NCI-H1694 treated with DMSO at 0.1 percent for 48 hours (cell line): Measurements from ENCODE around the gene CADM2.
"Not testable (repeated sequence)": the region's sequence is repeated elsewhere in the genome, so short reads cannot be mapped to it uniquely, and the experiment has no call there.

Experiments
- DNase-seq: peaks from one replicate; lab custom pipeline; 2025; lab: John Stamatoyannopoulos, UW

Gene CADM2

DNA sequence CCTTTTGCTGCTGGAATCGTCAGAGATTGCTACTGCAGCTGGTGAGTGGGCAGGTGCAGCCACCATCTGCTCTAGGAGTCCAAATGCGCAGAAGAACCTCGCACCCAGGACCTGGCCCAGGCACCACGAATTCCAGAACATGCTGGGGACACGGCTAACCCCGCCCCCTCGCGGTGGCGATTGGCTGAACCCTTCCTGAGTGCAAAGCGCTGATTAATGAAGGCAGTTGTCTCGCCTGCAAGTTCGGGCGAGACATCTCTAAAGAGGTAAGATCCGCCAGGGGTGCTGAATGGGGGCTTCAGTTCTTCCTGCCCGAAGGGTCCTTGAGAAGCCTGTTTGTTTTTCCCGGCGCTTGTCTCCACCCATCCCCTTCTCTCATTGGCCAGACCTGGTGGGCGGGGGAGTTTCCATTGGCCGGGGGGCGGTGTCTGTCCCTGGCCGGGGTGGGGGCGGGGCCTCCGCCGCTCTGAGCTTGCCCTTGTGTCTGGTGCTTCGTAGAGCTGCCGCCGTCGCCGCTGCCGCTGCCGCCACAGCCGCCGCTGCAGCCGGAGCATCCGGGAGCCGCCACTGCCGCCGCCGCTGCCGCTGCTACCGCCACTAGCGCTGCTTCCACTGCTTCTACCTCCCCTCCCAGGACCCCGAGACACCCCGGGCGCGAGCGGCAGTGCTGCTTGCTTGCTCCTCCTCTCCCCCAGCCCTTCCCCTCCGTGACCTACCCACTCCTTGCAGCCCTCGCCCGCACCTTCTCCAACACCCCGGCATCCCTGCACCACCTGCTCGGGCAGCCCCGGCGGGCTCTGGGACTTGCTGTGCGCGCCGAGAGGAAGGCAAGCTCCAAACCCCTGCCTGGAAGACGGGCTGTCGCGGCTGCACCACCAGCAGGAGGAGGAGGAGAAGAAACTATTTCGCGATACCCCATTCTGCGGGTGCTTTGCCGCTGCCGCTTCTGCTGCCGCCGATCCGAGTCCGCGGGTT lies at the start of gene CADM2:
TSS of gene CADM2 (plus strand) at position 495 of the 975 bp plus-strand sequence.
- peak; percentile 43 for DNase-seq

DNA sequence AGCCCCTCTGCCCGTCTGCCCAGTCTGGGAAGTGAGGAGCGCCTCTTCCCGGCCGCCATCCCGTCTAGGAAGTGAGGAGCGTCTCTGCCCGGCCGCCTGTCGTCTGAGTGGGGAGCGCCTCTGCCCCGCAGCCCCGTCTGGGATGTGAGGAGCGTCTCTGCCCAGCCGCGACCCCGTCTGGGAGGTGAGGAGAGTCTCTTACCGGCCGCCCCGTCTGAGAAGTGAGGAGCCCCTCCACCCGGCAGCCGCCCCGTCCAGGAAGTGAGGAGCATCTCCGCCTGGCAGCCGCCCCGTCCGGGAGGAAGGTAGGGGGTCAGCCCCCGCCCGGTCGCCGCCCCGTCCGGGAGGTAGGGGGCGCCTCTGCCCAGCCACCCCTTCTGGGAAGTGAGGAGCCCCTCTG lies 40.2 kb upstream of the CADM2 start:
- not testable (repeated sequence) for DNase-seq

DNA sequence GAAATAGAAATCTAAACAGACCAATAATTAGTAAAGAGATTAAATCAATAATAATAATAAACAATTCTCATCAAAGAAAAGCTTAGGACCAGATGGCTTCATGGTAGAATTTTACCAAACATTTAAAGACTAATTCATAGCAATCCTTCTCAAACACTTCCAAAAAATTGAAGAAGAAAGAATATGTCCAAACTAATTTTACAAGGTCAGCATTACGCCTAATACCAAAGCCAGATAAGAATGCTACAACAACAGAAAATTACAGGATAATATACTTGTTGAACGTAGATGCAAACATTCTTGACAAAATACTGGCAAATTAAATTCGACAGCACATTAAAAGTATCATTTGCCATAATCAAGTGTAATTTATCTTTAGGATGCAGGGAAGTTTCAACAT lies 36.1 kb upstream of the CADM2 start:
- DNase-seq, result no peak

DNA sequence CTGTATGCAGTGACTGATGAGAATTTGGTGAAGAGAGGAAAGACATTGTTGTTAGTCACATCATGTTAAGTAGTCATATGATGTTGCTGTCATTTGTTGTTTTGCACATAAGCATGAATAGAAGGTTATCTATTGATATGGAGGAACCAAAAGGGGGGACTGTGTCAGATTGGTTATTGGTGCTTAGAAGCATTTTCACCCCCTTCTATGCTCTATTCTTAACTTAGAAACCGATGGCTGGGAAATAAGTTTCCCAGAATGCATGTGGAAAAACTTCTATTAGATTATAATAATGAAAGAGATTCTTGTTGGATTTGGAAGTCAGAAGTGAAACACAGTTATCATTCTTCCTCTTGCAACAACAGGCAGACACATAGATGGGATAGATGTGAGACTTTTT lies 33.2 kb upstream of the CADM2 start:
- no peak for DNase-seq

DNA sequence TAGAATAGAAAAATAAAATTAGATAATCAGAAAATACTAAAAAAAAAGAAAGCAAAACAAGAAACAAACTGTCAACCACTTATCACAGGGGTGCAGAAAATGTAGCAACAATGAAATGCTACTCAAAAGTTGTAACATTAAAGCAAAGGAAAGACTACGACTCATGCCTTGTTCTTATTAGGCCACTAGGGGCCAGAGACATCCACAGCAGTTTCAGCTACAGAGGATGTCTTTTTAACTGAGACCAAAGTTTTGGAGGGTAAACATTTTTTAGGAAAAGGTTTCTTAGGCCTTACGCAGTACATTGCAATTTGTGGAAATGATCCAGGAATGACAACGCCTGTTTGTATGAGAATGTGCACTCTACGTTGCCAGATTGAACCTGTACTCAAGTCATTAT lies 15.4 kb upstream of the CADM2 start:
- DNase-seq, result no peak

DNA sequence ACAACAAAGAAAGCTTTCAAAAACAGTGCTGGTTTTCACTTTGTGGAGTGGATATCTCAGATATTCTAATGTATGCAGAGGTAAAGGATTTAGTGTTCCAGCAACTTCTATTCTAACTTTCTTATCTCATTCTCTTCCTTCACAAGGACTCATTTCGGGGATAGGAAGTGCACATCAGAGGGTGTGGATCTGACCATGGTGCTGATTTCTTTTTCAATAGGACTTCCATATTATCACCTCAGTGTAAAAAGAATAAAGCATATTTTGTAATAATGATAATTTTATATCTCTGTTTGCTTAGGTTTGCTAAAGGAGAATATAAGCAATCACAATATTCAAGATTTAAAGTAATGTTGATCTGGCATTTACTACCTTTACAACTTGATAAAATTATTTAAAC lies 12.5 kb upstream of the CADM2 start:
- no peak for DNase-seq

DNA sequence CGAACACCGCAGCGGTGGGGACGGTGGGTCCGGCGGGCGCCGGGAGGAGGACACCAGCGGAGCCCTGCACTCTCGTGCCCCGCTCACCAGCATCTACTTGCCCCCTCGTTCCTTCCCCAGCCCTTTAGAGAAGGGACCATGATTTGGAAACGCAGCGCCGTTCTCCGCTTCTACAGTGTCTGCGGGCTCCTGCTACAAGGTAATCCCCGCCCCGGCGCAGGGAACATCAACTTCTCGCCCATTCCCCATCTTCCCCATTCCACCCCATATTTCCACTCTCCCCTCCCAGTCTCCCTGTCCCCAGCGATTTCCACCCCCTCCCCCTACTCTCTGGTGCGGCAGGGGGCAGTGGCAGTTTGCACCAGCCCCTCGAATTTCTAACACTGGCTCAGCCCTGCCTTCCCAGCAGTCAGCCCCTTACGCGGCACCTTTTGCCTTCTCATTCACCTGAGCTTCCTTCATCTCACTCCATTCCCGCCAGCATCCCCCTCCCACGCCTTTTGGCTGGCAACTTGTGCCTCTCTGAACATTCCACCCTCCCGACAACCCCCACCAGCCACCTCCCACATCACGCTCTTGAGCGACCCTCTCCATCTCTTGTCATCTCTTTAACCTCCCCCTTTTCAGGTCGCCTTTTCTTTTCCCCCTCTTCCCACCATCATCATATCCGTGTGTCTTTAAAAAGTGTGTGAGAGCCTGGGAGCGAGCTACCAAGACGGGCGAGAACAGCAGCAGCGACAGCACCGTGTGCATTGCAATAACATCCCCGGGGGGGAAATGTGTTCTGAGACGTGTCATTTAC lies 882 bp downstream of the CADM2 start:
- no peak for DNase-seq

DNA sequence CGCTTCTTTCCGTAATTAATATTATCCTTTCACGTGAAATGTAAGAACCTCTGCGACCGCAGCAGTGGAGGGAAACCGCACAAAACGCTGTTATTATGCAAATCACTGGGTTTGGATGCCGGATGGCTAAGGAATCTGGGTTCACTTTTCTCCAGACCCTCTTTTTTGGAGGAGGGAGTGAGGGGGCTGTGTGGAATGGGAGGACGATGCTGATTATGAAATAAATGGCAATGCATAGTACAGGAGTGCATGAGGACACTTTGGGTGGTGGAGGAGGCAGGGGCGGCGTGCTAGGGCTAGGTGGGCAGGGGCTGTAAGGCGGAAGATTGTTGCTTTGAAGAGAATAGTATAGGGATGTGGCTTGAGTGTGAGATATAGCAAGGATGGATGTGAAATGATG lies 1.8 kb downstream of the CADM2 start:
- DNase-seq, result no peak

DNA sequence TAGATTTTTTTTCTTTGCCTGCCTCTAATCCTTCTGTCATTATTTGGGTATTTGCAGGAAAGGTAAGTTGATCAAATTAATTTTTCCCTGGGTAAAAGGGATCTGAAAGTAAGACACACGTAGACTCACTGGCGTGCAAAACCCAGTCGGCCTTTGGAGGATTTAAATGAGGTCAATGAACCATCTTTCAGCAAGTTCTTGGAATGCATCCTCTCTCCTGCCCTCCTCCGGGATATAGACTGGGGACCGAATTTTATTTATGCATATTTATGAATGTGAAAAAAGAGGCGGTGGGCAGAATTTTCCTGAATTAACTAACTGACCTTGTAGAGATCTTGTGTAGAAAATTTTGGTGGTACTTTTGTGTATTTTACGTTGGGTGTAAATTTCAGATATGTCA lies 2.2 kb downstream of the CADM2 start:
- DNase-seq, result no peak

DNA sequence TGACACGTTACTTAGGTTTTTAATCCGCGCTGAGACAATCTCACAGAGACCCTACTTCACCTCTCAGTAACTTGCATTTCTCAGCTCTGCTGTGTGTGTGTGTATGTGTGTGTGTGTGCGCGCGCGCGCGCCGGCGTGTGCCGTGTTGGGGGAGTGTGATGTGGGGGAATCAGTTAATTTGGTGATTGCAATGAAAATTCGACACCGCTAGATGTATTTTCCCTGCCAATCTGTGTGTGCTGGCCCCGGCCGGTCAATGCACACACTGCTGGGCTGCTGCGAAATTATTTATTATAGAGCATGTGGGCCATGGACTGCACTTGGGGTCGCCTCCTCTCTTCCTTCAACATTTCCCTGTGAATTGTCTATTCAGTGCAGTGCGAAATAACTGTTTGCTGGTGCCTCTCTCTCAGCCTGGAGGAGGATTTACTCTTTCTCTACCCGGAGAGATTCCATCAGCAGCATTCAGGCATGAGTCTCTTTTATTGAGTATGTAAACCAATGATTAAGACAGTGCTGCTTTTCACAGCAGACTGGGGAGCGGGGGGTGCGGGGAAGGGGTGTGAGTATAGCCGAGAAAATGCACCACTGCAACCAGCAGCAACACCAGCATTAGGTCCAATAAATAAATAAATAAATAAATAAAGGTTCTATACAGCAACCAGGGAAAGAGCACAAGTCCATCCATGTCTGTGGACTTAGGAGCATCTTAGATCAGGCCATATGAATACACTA lies 2.9 kb downstream of the CADM2 start:
- DNase-seq, result no peak

DNA sequence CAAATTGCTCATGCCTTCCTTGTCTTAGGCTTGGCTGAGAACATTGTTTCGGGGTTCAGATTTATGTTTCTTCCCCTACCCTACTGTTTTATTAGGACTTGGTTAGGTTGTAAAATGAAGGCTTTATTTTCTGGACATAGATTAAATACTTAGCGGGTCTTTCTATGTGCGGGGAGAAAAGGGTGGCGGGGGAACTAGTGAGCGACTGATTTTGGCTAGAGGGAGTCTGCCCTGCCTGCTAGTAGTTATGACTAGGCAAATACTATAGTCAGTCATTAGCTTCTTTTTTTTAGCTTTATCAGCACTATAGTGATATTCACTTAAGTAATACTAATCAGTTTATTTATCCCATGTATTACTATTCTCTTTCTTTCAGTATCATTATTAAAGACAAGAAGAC lies 3.6 kb downstream of the CADM2 start:
- DNase-seq, result no peak

DNA sequence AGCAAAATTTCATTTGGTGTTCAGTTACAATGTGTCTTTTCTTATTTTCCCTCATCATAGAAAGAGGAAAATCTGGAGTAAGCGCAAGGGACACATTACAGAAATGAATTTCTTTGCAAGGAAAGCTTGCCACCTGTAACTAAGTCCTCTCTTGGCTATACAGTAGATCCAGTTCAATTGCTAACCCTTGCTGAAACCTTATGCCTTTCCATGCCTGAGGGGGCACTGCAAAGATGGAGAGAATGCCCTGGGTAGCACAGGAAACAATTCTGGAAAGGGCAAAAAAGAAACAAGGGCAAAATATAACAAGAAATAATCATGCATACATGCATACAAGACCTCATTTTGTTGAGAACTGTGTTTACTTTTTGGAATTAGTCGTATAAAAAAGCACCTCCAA lies 4.3 kb downstream of the CADM2 start:
- no peak for DNase-seq

DNA sequence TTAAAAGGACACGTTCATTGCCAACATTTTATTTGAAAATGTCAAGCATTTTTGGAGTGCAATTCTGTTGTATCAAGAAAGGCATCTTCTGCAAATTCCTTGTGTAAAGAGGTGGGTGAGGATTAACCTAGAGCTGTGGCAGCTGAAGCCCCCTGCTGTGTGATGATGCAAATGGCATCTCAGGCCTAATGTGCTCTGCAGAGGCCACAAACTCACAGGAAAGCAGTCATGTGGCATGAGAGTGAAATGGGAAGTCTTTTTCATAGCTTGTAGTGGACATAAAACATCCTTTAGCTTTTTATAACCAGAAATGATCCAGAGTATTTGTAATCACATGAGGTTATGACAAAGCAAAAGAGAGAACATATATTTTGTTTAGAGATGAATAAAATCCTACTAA lies 6.4 kb downstream of the CADM2 start:
- no peak for DNase-seq

DNA sequence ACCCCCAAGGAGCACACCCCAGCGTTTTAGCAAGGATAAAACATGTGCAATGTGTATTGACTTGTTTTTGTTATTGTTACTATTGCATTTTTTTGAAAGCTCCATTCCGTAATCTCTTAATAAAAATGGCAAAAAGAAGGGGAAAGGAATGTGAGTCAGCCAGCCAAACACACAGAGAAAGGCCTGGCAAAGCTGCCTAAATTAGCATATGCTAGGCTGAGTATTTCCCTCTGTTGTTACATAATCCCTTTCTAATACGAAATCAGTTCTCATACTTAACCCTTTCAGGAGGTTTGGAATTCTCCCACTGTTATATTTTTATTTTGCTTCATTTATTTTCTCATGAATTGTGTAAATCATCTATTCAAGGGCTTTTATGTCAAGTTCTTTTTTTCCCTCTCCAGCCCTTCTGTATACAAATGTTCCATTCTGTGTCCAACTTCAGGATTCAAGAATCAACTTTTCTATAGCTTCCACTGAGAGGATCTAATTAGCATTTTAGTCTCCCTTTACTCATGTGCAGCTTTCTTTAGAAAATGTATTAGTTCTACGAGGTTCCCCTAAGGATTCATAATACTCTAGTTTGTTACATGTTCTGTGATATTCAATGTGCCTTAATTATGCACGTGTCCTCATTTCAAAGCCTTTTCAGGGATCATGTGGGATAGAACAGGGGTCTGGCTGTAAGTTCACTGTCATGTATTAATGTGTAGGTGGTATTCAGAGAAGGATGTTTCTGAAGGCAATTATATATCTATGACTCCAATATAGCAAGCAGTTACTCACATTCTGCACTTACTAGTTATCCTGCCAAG lies 9.2 kb downstream of the CADM2 start:
- no peak for DNase-seq

DNA sequence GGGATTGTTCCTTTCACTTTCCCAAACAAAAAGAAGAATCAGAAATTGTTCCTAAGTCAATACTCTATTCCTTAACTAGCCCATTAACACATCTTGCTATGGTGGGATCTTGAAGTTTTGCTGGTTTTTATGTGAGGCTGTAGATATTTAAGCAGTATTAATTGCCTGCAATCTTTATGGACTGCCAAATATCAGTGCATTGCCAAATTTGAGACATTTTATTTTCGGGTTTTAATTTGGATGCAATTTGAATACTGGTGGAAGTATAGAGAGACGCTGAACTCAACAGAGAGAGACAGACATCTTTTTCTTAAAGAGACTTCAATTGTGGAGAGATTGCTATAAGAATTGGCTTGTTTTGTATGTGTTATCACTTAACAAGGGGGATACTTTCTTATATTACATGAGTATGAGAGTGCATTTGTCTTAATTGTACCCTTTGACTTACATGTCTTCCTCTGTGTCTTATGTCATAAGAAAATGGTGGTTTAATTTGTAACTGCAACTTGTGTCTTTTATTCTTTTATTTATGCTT lies 10.0 kb downstream of the CADM2 start:
- no peak for DNase-seq

DNA sequence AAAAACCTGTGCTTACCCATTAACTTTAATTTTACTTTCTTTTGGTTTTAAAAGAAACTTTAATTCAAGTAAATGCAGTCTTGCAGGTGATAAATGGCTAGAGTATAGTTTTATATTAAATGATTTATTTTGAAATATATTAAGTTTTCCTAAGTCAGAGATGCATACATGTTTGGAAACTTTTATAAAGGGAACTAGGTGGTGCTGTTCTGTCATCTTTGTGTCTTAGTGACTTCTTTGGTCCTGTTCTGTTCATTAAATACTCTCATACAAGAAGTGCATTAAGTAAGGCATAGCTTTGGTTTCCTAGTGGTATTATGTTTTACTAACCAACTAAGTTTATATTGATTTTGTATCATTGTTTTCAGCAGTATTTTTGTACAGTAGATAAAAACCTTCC lies 15.6 kb downstream of the CADM2 start:
- no peak for DNase-seq

DNA sequence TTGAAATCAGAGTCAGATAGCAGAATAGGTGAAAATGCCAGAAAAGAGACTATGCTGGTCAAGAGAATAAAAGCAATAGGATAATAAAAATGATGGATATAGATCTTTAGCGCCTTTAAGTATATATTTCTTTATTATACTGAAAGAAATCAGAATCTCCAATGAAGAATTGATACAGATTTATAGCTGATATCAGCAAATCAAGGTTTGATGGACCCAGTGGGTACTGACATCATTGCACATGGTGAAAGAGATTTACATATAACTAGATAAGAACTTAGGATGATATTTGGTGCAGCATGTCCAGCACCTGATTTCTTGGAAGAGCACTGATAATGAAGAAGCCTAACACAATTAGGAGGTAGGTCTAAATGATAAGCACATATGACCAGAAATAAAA lies 18.2 kb downstream of the CADM2 start:
- no peak for DNase-seq

DNA sequence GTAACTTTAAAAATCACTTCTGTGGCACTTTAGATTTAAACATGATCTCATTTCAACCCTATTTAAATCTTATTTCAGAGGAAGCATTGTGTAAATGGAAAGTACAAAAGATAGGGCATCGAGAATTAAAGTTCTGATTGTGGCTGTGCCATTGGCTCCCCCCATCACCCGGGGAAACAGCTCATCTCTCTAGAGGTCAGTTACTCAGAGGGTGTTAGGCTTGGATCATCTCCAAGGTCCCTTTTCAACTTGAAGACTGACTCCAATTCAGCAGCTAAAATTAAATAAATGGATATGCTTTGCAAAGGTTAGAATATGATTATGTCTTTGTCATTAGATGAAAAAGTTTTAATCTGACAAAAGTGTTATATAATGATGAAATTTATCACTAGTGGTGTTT lies 20.1 kb downstream of the CADM2 start:
- no peak for DNase-seq

DNA sequence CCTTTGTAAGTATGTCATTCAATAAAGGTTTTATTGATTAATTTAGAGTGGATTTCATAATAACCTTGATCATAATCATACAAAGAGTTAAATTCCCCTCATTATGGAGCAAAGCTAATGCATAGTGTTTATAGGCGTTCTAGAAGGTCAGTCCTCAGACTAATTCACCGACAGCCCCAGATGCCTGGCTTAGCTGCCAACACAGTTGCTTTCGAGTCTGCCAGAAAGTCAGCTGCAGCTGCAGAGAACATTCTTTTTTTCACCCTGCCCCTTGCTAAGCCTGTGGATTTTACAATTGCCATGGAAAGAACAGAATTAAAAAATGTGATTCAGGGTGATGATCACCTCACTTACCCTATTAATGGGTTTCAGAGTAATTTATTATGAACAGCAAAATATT lies 21.2 kb downstream of the CADM2 start:
- no peak for DNase-seq

DNA sequence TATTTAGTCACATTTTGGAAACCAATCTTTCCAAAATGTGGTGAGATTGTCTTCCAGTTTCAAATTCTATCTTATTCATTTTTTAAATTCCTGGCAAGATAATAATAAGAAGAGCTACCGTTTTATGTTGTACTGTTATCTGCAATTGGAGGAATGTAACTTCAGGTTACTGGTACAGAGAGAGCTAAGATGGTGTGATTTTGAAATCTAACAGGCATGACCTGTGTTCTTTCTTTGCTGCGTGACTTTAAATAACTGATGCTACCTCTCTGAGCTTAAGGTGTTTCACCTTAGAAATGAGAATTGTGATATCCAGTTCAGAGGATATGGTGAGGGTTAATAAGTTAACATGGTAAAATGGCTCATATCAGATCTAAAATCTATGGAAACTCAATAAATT lies 21.7 kb downstream of the CADM2 start:
- no peak for DNase-seq

DNA sequence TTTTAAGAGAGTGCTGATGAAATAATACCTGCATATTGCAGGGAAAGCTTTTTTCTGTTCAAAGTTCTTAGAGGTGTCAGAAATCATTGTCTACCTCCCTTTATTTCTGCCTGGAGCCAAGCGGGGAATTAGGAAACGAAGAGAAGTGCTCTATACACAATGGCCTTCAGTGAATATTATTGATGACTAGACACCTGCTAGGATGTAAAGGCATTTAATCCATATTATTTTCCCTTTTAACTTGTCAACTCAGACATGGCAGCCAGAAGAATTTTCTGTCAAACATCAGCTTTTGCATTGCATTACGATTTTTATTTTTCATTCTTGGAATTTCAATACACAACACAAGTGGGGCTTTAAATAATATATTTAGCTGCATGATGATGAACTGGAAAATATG lies 24.7 kb downstream of the CADM2 start:
- no peak for DNase-seq
